Cardiac septum (tissue), 1 donor: ENCODE measurements around the gene DGLUCY. TPM values are rescaled to one million over a fixed set of nuclear protein-coding genes. Genes with fewer than 3 reads are reported as not detected.
"Not testable (repeated sequence)": the region's sequence is repeated elsewhere in the genome, so short reads cannot be mapped to it uniquely, and the experiment has no call there.

ENCODE experiments used
- DNase-seq: peaks from one replicate; pipeline ENCODE4 v3.0.0-alpha.2; 2020; ENCODE audit warnings: low spot score
- intact Hi-C: fragments of 100-400 bp; cut with DNase I; formaldehyde crosslinking; loops from one replicate; pipeline ENCODE4 v1.14.0; 2022
- total RNA-seq: library from RNA; stranded (reverse); fragmentation: NEBNext Ultra II Directional; extraction: Animal tissue kit (Norgen Biotek cat#: 25700); gene quantifications from one replicate; pipeline ENCODE4 v1.2.1, GENCODE V29; 2021
- donor health status: DM: no; HTN: no; CAD: no.

Gene DGLUCY
- total RNA-seq, 1 donor from 2014 or later, result 131 TPM

DNA sequence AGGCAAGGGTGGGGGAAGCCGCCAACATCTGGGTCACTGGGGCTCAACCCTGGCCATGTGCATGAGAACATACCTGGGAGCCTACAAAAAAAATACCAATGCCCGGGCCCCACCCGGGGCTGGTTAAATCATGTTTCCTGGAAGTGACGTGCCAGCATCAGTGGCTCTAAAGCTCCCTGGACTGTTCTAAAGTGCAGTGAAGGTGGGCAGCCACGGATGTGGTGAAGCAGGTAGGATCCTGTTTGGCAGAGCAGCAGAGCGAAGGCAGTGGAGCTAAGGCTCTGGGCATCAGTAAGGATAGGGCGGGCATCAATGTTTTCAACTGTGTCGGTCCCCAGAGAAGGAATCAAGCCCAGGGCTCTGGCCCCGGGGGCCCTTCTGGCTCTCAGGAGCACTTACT lies 131.2 kb downstream of the DGLUCY start:
- intact Hi-C loops, result no loop called here
- DNase-seq, result no peak

DNA sequence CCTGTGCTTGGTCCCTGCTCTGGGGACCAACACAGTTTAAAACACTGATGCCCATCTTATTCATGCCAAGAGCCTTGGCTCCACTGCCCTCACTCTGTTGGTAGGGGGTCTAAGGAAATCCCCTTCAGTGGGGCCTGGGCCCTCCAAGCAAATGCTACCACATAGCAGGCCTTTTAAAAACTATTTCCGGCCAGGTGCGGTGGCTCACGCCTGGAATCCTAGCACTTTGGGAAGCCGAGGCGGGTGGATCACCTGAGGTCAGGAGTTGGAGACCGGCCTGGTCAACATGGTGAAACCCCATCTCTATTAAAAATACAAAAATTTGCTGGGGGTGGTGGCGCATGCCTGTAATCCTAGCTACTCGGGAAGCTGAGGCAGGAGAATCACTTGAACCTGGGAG lies 131.7 kb downstream of the DGLUCY start:
- DNase-seq, intact Hi-C loops: not testable (repeated sequence)

DNA sequence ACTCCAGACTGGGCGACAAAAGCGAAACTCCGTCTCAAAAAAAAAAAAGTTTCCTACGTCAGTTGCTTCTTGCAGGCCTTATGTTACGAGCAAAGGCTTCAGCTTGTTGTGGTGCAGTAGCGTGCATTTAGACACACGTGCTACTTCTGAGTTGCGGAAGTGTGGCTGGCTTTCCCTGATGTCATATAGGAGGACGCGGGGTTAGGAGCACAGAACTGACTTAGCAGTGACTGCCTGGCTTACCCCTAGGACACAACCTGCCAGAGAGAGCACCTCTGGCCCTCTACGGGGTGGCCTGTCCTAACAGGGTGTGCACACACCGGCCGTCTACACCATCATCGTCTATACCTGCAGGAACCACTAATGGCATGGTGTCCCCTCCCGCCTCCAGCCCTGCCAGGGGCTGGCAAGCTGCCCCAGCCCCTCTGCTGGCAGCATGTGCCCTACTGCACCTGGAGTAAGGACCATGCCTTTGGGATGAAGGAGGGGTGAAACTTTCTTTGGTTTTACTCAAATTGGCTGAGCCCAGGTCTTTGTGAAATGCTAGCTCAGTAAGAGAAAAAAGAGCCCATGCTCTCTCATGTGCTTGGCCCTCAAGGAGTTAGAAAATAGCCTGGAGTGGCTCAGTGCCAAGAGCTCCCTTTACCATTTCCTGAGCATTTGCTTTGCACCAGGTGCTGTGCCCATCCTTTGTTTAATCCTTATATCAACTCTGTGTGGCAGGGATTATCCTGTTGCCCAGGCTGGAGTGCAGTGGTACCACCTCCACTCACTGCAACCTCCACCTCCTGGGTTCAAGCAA lies 132.4 kb downstream of the DGLUCY start:
- no peak for DNase-seq
- intact Hi-C loops, result no loop called here

DNA sequence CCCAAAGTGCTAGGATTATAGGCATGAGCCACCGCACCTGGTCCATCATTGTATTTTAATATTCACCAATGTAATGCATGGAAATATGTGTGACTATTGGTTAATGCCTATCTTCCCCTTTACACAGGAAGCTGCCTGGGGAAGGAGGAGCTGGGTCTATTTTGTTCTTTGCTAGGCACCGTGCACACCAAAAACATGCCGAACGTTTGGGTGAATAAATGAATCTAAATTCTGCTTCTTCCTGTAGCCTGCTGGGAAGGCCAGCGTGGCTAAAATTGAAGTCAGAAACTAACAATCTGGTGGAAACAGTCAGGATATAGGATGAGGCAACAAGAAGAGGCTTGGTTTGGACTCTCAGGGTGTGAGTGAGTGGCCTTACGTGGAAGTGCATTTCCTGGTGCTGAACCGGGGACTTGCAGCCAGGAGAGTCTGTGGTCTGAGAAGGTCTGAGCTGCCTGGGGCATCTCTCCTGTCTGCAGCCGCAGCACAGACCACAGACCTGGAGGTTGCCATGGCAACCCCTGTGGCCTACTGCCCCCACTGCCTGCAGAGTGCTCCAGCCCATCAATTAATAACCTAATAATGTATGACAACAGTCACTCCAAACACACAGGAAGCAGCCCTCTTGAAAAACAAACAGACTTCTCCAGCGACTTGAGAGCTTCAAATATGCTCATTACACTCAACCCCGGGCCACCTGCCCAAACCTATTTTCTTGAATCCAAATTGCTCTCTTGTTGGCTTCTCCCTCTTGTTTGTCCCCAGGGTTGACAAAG lies 136.2 kb downstream of the DGLUCY start:
- intact Hi-C loops, result no loop called here
- no peak for DNase-seq

DNA sequence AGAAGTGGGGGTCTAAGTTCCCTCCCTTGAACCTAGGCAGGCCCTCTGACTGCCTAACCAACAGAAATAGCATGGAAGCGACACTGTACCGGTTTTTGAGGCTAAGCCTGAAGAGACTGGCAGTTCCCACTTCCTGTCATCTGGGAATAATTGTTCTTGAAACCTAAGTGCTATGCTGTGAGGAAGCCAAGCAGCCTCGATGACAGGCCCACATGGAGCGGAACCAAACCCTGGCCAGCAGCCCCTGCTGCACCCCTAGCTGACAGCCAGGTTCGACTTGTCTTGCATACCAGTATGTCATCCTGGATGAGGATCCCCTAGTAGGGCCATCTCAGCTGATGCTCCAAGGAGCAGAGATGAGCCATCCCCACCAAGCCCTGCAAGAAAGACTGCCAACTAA lies 137.0 kb downstream of the DGLUCY start:
- intact Hi-C loops, result no loop called here
- no peak for DNase-seq

DNA sequence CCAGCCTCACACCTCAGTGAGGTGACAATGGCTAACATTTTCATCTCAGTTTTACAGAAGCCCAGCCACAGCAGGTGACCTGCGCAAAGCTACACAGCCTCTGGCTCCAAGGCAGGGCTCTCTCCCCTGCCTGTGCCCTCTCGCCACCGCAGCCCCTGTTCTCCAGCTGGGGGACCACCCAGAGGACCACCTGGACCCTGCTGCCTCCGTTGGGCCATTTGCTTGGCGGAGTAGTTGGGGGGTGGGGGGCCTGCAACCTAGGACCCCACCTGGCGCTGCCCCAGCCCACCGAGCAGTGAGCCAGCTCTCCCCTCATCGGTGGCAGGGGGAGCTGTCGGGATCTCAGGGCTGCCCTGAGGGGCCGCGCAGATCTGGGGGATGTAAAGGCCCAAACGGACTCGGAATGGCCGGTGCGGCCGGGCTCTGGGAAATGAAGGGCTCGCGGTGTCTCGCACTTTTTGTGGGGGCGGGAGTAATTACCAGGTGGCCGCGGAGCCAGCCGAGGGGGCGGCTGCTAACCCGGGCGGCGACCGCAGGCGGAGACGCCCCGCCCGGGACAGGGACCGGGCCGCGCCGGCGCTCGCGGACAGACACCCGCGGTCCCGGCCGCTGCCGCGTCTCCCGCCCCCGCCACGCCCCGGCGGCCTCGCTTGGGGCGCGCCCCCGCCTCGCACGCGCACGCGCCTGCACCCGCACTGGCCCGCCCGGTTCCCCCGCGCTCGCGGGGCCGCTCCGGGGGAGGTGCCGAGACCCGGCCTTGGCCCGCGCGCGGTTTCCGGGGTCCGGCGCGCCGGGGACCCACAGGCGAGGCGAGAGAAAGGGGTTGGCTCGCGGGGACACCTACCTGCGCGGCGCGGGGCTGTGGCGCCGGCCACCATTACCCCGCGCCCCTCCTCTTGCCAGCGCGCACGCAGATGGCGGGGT lies 139.3 kb downstream of the DGLUCY start:
- no peak for DNase-seq

DNA sequence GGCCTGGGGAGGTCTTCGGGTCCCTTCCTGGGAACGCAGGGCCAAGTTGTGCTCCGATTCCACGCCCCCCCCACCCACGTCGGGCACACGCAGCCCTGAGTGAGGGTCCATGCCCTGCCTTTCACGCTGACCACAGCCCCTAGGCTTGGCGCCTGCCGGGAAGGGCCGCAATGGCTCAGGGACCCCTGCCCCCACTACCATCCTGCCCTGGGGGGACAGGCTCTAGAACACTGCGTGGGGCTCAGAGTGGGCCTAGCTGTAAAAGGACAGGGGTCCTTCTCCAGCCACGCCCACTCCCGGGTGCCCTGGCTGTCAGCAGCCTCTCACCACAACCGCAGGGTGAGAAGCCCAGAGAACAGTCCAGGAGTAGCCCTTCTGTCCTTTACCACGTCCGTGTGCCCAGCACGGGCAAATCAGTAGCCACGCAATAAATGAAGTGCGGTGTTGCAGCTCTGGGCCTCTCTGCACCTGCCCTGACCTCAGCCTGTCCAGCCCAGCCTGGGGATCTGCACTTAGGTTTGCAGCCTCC lies 140.0 kb downstream of the DGLUCY start:
- no peak for DNase-seq
- intact Hi-C loops, result no loop called here

More for the DNA sequence above, 139.3 kb downstream of the DGLUCY start:
- intact Hi-C loops, result no loop called here

DNA sequence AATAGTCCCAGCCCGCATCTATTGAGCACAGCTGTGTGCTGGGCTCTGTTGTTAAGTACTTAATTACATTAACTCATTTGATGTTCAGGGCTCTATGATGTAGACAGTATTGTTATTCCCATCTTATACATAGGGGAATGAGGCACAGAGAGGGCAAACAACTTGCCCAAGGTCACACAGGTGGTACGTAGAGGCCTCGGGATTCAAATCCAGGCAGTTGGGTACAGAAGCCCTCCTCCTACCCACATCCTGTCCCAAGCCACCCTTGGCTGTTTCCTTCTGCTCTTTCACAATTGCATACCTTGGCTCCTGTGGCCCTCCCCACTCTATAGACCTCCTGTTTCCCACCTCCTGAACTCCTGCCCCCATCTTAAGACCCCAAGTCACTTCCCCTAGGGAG lies 140.6 kb downstream of the DGLUCY start:
- DNase-seq, result no peak
- intact Hi-C loops, result no loop called here

DNA sequence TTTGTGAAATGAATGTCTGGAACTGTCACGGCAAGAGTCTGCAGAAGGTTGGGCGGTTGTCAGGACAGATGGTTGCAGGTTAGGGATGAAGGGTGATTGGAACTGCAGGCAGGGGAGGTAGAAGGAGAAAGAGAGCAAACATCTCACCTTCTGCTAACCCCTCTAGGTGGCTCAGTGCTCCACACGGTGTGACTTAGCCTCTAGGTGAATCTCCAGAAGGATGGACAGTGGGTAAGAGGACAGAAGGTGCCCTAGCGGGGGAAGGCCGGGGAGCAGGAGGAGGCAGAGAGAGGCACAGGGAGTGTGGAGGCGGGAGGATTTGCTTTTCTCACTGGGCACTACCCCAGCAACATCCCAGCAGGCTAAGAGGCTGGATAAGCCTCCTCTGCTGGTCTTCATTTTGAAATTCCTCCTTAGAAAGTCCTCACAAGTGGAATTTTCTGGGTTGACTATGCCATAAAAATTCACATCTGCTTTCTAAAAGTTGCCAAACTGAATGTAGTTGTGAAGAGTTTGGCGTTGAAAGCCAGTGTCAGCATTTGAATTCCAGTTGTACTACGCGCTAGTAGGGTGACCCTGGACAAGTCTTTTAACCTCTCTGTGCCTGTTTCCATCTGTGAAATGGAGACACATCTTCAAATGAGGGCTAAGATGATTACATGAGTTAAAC lies 141.3 kb downstream of the DGLUCY start:
- no peak for DNase-seq

DNA sequence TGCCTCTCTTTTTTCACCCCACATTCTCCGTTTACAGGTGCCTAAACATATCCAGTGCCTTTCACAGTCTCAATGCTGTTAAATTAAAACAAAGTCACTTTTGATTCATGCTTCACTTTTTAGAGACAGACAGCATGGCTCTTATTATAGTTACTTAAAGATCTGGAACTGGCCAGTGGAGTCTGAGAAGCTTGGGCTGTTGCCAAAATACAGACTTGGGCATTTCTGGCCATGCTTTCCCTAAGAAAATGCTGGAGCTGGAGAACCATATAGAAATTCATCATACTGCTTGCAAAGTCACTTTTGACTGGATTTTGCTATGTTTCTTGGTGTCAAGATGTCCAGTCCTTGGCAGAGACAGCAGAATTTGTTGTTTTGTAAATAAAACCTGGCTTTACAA lies 142.8 kb downstream of the DGLUCY start:
- DNase-seq, result no peak
- intact Hi-C loops, result no loop called here

More for the DNA sequence above, 141.3 kb downstream of the DGLUCY start:
- intact Hi-C loops, result no loop called here

DNA sequence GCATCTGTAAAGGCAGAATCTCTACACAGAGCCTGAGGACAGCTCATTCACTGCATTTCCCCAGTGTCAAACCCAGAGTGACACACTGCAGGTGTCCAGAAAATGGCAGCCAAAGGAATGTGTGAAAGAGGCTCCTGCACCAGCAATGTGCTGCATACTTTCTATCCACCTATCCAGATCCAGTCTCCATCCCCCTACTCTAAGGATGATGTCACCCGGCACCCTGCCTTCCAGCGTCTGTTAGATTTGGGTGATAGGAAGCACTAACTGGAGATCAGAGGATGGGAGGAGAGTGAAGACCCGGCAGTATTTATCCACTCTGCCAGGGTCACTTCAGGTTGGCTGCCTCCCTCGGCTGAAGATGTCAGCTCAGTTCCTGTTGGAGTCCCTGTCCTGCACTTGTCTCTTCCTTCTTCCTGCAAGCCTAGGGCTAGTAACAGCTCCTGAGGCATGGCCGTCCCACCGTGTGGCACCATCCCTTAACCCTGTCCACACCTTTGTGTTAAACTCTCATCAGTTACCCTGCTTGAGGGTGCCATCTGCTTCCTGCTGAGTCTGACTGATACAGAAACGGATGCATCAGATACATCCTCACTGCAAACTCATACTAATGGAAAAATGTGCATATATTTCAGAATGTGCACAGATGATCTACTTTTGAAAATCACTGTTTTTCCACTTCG lies 143.6 kb downstream of the DGLUCY start:
- intact Hi-C loops, result no loop called here
- DNase-seq, result no peak

DNA sequence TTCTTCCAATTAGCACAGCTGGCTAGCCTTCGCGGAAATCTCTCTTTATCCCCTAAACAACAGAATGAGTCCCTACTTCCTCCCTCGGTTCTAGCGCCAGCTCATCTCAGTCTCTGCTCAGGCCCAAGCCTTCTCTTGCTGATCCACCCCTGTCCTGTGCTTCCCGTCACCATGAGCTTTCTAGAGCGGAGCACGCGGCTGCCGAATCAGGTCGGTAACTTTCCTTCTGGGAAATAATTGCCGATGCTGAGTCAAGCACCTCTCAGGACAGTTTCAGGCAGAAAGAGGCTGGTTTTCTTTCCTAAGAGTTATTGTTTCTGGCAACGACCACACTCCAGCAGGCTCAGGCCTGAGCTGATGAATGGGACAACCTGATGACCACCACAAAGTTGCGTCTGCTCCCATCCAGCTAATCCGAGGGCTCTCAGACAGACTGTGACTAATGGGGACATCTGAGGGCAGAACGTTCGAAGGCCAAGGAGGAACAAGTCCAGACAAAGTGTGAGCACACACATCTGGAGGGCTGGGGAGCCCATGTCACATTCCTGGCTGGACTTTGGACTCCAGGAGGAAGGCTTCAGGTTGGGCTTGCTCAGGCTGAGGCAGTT lies 144.2 kb downstream of the DGLUCY start:
- DNase-seq, result no peak

DNA sequence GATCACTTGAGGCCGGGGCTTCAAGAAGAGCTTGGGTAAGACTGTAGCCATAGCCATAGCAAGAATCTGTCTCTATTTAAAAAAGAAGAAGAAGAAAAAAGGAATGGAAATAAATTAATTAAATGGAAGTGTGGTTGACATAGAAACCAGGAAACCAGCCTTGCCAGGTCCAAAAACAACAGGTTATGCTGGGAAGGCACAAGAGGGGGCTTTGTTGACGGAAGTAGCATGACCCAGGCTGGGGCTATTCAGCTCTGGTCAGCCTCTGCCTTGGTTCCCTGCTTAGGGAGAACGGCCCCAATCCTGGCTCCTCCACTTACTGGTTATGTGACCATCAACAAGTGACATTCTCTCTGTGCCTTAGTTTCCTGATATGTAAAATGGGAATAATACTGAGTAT lies 145.0 kb downstream of the DGLUCY start:
- DNase-seq, result no peak
- intact Hi-C loops, result no loop called here

More for the DNA sequence above, 144.2 kb downstream of the DGLUCY start:
- intact Hi-C loops, result no loop called here

DNA sequence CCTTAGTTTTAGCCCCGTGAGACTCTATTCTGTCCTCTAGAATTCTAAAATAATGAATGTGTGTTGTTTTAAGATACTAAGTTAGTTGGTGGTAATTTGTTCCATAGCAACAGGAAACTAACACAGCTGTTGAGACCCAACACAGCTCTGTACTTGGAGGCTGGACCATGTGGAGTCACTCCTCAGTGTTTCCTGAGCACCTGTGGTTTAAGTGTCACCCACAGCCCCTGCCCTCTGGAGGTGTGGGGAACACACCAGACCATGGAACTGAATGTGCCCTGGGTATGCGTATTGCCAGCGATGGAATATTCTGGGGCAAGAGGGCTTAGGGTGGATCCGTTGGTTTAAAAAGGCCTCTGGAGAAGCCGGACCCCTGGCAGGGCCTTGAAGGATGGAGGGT lies 147.2 kb downstream of the DGLUCY start:
- intact Hi-C loops, result no loop called here
- no peak for DNase-seq

DNA sequence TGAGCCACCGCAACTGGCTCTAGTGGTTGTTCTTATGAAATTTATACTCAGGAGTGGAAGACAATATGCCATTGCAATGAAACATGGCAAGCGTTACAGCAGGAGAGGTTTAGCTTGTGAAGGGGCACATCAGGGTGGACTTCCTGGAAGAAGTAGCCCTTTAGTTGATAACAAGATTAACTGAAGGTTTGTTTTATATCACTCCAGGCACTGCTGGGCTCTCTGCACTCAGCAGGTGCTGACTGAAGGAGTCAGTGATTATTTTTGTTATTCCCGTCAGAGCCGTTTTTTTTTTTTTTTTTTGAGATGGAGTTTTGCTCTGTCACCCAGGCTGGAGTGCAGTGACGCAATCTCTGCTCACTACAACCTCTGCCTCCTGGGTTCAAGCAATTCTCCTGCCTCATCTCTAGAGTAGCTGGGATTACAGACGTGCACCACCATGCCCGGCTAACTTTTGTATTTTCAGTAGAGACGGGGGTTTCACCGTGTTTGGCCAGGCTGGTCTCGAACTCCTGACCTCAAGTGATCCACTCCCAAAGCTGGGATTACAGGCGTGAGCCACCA lies 148.2 kb downstream of the DGLUCY start:
- intact Hi-C loops, result no loop called here
- DNase-seq, result no peak

DNA sequence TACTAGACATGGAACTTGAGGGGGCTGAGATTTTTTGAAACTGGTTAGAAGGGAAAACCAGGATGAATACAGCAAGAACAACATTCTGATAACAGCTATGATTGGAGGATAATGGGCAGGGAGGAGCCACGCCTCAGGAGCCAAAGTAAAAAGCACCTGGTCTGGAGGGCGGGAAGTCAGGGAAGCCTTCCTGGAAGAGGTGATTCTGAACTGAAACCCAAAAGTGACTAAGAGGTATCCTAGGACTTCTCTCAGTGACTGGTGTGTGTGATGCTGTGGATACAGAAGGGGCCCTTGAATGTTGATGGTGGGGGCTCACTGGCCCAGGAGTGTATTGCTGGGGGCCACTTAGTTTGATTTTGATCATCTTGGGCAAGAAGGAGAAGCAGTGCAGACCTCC lies 149.5 kb downstream of the DGLUCY start:
- no peak for DNase-seq
- intact Hi-C loops, result no loop called here

DNA sequence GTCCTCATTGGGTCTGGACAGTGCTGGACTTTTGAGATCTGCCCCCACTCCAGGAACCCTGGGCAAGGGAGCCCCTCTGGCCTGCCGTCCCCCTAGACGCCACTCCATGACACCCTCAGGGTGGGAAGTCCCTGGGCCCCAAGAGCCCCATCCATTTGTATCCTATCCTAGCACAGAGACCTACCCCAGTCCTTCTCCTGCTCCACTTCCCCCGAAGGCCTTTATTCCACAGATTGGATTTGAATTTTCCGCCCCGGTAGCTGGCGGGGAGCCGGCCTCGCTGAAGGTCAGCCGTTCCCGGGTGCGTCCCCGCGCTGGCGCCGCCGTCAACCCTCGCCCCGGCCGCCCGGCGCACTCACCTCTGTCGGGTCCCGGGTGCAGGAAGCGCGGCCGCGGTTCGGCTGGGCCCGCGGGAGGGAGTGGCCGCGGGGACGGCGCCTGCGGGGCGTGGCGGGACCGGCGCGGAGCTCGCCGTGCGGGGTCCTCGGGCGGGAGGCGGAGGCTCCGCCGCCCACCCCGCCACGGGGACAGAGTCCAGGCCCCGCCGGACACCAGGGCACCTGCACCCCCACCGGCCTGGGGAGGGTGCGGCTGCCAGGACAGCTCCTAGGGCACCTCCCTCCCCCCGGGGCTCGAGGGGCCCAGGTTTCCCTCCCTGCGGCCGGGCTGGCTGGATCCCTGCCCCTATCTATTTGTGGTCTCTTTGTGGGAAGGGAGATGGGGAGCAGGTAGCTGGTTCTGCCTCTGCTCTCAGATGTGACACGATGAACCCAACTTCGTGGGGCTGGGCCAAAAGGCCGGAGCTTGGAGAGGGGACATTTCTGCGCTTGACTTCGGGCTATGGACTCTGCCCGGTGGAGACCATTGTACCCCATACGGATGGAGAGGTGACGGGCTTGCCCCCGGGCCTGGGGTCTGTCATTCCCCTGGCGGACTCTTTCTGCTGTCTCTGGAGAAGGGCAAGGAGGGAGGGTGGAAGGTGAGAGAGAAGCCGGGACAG lies 150.6 kb downstream of the DGLUCY start:
- intact Hi-C loops, result no loop called here
- no peak for DNase-seq
